ENCODE data around the gene STX8. TPM values are rescaled to one million over a fixed set of nuclear protein-coding genes. Genes with fewer than 3 reads are reported as not detected.
"Not testable (repeated sequence)": the region's sequence is repeated elsewhere in the genome, so short reads cannot be mapped to it uniquely, and the experiment has no call there.

The STX8 gene
- total RNA-seq, 1 experiment from 2014 or later, result 57.3 TPM

DNA sequence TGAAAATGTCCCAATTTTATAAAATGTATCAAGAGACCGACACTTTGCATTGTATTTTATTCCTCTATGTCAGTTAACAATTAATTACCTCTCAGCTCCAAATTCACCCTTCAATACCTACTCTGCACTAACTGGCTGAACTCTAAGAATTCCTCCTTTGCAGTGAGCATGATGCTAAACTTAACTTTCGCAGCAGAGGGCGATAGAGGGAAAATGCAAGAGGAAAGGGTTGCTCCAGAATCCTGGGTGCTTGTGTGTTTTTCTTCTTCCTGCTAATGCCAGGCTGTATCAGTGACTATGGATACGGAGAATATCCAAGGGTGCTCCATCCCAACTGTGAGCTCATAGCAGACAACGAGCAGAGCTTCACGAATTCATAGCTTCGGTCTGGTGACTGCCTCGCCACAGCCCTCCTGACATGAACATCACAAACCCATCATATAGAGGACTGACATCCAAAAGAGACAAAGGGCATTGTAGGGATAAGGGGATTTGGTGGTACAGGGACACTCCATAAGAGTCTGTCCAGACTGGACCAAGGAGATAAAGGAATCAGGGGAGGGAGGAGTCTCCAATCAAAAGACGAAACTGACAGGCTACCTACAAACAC, 172.9 kb downstream of the STX8 start:
- DNase-seq (ENCODE audit: low spot score), result no peak

DNA sequence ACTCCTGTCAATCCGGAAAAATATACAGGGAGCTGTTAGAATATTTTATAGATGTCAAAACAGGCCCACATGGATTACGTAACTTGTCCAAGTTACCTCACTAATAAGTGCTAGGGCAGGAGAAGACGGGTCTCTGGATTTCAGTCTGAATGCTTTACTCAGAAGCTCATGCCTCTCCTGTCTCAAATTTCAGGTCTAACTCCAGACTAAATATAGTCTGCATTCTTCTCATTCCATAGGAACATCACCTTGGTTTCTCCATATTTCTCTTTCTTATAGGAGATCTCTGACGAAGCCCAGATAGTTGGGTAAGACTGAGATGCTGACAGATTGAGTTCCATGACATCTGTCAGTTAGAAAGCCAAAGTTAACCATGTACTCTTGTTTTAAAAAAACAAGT, 174.2 kb downstream of the STX8 start:
- peak; percentile 19 for DNase-seq (ENCODE audit: low spot score)

DNA sequence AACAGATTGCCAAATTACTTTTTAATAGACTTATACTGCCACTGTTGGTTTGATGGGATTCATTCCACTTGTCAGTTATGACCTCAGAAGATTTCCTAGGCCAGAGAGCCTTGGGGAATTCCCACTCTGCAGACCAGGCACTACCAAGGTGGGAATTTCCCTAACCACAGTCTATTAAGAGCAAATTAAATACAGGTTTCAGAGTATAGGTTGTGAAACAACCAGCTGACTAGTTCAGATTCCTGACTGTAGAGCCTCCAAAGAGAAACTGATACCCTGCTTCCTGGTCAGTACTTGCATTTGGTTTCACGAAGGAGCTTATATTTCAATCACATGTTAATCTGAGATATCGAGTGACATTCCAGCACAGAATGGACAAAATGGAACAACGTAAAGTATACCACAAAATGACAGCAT, 186.5 kb downstream of the STX8 start:
- peak; percentile 86 for DNase-seq (ENCODE audit: low spot score)

GRCh38 chr17:9386401-9386800, 189.2 kb downstream of the STX8 start:
- DNase-seq (ENCODE audit: low spot score), result no peak

DNA sequence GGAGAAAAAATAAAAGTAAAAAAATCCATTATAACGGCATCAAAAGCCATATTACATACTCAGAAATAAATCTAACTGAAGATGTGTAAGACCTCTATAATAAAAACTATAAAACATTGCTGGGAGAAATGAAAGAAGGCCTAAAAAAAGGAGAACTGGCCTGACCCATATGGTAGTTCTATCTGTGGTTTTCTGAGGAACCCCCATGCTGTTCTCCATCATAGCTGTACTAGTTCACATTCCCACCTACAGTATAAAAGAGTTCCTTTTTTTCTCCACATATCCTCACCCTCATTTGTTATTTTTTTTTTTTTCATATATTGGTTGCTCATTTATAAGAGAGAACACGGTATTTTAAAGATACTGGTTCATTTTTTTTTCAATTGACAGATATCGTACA, 191.8 kb downstream of the STX8 start:
- DNase-seq (ENCODE audit: low spot score), result no peak

DNA sequence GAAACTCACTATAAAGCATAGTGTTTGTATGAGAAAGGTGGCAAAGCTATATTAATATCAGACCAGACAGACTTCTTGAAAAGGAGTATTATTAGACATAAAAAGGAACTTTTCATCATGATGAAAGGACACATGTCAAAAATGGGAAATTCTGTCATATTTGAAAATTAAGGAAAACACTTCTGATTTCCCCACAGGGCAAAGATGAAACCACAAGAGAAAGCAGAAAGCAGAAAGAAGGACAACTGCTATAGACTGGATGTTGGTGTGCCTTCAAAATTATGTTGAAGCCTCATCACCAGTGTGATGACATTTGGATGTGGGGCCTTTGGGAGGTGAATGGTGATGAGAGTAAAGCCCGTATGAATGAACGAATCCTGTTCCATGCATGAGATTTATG, 193.0 kb downstream of the STX8 start:
- DNase-seq (ENCODE audit: low spot score), result no peak

GRCh38 chr17:9381068-9381467, 194.6 kb downstream of the STX8 start:
- DNase-seq (ENCODE audit: low spot score), result no peak

GRCh38 chr17:9380361-9380760, 195.3 kb downstream of the STX8 start:
- no peak for DNase-seq (ENCODE audit: low spot score)

DNA sequence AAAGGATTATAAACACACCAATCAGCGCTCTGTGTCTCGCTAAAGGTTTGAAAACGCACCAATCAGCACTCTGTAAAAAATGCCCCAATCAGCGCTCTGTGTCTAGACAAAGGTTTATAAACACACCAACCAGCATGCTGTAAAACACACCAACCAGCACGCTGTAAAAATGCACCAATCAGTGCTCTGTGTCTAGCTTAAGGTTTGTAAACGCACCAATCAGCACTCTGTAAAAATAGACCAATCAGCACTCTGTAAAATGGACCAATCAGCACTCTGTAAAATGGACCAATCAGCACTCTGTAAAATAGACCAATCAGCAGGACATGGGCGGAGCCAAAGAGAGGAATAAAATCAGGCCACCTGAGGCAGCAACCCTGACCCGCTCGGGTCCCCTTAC, 199.4 kb downstream of the STX8 start:
- not testable (repeated sequence) for DNase-seq (ENCODE audit: low spot score)

DNA sequence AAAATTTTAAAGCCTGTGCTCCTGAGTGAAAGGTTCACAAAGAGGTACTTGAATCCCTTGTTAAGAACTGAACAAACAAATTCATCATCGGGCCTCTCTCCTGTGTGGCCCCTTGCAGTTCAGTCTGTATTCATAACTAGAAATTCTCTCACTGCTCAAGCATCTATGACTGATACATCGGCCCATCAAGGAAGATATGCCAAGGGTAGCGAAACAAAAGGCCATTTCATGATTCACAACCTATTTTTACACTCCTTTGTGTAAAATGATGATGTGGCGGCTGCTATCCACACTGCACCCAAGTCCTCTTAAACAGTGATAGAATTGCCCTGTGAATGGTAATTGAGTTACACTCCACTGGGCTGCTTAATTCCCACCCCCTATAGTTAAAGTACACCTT, 204.6 kb downstream of the STX8 start:
- DNase-seq (ENCODE audit: low spot score), result peak; percentile 83

DNA sequence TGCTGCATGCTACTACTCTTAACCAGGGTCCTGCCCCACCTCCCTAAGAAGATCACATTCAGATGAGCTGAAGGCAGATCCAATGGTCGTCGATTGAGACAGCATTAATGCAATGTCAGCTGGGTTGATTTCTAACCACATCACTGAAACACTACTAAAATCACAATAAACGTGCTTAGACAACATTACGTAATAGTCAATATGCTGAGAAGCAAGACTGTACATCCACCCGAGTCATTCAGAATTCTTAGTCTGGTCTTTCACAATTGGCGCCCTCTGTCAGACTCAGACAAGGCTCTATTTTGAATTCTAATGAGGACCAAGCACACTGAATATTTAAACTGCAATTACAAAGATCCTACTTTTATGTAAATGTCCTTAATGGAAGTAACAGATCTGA, 205.2 kb downstream of the STX8 start:
- no peak for DNase-seq (ENCODE audit: low spot score)

DNA sequence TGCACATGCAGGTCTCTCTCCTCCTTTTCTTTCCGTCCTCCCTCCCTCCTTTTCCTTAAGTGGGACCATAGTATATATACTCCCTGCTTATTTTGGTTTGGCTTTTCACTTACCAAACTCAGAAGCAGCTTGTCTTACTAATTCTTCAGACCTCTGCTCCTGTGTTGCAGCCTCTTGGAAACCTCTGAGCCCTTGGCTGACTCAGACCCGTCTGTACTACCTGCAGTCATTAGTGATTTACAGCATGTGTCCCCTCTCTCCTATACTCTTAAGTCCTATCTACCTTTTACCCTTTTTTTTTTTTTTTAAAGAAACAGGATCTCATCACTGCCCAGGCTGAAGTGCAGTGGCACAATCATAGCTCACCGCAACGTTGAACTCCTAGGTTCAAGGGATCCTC, 207.0 kb downstream of the STX8 start:
- DNase-seq (ENCODE audit: low spot score), result no peak

DNA sequence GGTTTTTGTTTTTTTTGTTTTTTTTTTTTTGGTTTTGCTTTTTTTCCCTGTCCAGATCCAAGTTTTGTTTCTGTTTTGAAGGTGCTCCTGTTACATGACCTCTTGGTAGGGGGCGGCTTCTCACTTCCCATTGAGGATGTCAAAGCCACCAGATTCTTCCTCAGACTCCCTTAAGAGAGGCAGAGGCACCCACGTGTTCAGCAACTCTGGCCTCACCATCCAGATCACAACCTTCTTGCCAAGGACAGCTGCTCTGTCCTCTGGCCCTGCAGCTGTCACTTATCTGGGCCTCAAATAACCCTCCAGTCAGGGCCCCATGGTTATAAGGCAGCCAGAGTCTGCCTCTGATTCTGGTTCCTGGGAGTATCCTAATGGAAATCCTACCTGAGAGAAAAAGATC, 208.5 kb downstream of the STX8 start:
- DNase-seq (ENCODE audit: low spot score), result no peak

- DNase-seq (ENCODE audit: low spot score), result no peak
Observed at GRCh38 chr17:9364837-9365430, 210.7 kb downstream of the STX8 start.

DNA sequence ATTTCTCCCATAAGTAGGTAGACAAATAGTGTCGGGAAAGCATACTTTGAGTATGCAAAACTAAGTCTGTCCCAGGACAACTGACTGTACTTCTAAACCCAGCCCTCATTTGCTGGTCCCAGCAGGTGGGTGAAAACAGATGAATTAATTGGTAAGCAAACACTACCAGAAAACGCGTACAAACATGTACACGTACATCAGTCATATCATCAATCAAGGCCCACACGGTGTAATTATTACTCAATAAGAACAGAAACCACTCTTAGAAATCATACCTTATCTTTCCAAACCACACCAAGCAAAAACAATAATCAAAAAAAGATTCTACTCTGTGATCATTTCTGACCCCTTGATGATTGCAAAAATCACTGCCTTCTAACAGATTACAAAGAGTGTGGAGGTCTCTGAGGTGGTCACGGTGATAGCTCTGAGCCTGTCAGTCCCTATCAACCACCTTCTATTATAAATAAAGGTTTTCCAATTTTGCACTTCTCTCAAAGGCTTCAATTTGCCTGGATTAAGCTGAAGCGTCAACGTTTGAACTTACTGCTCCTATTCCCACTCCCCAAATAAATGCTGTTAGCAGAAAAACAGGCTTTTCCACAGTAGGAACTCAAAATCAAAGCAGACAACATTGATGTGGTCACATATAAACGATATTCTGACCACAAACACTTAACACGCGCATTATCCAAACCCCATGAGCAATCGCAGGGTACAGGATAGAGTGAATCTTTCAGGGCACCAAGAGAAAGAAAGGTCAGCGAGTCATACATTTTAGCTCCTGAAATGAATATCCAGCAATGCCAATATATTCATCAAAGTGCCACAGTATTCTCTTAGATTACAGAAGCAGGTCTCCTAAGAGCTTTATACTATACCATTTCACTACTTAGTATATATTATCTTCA, 211.9 kb downstream of the STX8 start:
- peak; percentile 53 for DNase-seq (ENCODE audit: low spot score)

DNA sequence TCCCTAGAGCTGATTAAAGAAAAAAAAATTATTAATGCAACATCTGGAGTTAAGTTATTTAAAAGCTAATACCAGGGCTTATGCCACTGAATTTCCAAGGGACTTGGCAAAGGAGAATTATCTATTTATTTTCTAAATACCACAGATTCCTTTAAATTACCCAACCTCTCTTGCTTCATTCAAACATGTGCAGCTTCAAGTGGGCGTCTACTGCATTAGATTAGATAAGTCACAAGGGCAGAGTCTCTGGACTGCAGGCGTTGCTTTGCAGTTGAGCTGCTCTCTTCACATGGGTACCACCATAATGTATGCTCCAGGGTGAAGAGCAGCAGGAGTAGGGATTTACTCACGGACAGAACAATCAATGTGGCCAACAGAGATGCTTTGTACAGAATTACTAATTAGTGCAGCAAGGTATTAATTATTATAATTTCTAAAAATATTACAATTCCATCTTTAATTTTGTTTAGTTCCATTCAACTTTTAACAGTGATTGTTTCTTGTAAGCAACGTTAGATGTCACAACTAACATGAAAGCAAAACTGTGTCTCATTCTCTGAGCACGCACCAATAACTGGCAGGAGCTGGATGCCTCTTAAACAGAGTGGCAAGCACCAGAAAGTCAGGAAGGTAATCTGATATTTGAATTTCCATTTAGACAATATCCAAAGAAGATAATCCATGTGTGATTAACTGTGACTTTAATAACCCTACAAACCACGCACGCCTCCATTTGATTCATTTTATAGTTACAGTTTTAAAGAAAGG, 214.2 kb downstream of the STX8 start:
- peak; percentile 37 for DNase-seq (ENCODE audit: low spot score)

GRCh38 chr17:9360677-9361081, 214.9 kb downstream of the STX8 start:
- peak; percentile 26 for DNase-seq (ENCODE audit: low spot score)

- no peak for DNase-seq (ENCODE audit: low spot score)
Observed at GRCh38 chr17:9356488-9356911, 219.1 kb downstream of the STX8 start.

GRCh38 chr17:9355846-9356245, 219.8 kb downstream of the STX8 start:
- DNase-seq (ENCODE audit: low spot score), result no peak

- not testable (repeated sequence) for DNase-seq (ENCODE audit: low spot score)
Observed at GRCh38 chr17:9355231-9355630, 220.4 kb downstream of the STX8 start.

GRCh38 chr17:9350080-9350479, 225.5 kb downstream of the STX8 start:
- peak; percentile 74 for DNase-seq (ENCODE audit: low spot score)

DNA sequence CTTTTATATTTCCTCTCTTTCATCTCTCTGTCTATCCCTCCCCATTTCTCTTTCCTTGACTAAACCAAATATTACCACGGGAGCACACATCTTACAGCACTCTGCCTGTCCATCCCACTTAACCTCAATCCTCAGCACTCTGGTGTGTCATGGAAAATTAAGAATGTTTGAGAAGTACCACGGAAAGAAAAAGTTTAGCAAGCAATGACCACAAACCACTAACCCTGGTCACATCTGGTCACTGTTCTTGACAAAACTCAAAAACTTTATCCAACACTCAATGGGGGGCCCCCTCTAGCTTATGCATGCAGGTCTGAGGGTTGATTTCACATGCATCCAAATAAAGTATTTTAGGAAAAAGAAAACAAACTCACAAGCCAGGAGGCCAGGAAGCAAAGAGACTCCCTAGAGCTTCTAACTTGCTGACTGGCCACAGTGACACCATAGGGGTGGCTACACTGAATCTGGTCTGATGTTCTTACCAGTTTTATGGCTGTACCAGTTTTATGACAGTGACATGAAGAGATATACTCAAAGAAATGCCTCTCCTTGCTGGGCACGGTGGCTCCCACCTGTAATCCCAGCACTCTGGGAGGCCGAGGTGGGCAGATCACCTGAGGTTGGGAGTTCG, 229.2 kb downstream of the STX8 start:
- DNase-seq (ENCODE audit: low spot score), result no peak

Data from A172 (cell line).